Stimulated activated memory B cell treated with anti-CD40 and anti-IgM and Interleukin-4, amounts not matched to agents 10 μg/mL and 1 μg/mL and 100 μg/mL, for 72 hours (primary cell): ENCODE data around the gene NRL.

Source experiments
- ATAC-seq: fragments of 150-1000 bp; cut with Tn5 transposase; 2 replicates; pipeline ENCODE4 v1.10.0; 2021
- H3K27ac Mint-ChIP-seq: one replicate; pipeline ENCODE4 v1.8.0; 2022; ENCODE audit warnings: mild to moderate bottlenecking, mixed read lengths
- H3K27me3 Mint-ChIP-seq: one replicate; pipeline ENCODE4 v1.8.0; 2022; ENCODE audit warnings: mixed read lengths
- H3K36me3 Mint-ChIP-seq: one replicate; pipeline ENCODE4 v1.8.0; 2022; ENCODE audit warnings: mixed read lengths
- H3K4me1 Mint-ChIP-seq: one replicate; pipeline ENCODE4 v1.8.0; 2022; ENCODE audit warnings: mixed read lengths
- H3K4me3 Mint-ChIP-seq: one replicate; pipeline ENCODE4 v1.8.0; 2022; ENCODE audit warnings: mild to moderate bottlenecking, moderate library complexity, mixed read lengths
- H3K9me3 Mint-ChIP-seq: one replicate; pipeline ENCODE4 v1.8.0; 2022; ENCODE audit warnings: mixed read lengths

The NRL gene

DNA sequence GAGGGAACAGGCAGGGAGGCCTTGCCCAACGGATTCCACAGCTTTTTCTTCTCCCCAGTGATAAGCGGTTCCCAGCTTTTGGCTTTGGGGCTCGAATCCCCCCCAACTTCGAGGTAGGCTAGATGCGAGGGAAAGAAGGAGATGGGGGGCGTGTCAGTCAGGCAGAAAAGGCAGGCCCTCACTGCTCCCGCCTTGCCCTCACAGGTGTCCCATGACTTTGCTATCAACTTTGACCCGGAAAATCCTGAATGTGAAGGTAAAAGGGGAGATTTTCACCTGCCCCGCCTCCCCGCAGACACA lies 38.5 kb downstream of the NRL start:
- no peaks in the 10 kb centered on the region for H3K9me3 Mint-ChIP-seq
- H3K27ac Mint-ChIP-seq: peak overlapping the region; percentile 22
- peaks cover 46% of the 10 kb centered on the region for H3K4me1 Mint-ChIP-seq

DNA sequence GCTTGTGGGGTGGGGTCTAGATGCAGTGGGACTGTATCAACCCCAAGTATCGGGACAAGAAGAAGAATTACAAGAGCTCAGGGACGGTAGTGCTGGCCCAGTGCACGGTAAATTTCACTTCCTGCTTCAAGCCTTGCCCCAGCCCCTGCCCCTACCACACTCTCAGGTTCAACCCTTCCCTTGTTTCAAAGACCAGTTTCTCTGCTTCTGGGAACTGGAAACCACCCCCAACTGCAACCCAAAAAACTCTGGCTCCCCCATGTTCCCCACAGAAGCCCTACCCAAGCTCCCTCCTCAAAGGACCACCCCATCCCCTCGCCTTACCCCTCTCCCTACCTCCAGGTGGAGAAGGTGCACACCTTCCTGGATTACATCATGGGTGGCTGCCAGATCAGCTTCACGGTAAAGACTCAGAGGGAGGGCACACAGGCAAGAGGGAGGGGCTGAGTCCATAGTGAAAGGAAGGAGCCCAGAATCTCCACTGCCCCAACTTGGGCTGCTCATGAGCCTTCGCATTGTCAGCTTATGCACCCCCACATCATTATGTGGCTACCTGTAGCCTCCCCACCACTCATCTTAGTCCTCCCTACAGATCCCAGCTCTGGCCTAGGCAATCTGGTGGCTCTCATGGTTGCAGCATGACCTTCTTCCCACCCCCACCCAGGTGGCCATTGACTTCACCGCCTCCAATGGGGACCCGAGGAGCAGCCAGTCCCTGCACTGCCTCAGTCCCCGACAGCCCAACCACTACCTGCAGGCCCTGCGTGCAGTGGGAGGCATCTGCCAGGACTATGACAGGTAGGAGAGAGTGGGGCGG lies 39.1 kb downstream of the NRL start:
- Mint-ChIP-seq H3K27ac (peak overlapping the region; percentile 22), H3K4me3 (peak overlapping the region; percentile 40), H3K9me3 (no peaks in the 10 kb centered on the region), H3K36me3 (no peaks in the 10 kb centered on the region), H3K4me1 (peaks cover 44% of the 10 kb centered on the region), H3K27me3 (no peaks in the 10 kb centered on the region)
- ATAC-seq: peak; percentile 80

More for the DNA sequence above, 38.5 kb downstream of the NRL start:
- Mint-ChIP-seq H3K36me3 (no peaks in the 10 kb centered on the region), H3K27me3 (no peaks in the 10 kb centered on the region), H3K4me3 (no peak overlapping the region)
- no peak for ATAC-seq

- H3K36me3 Mint-ChIP-seq: no peaks in the 10 kb centered on the region
- H3K27me3 Mint-ChIP-seq: no peaks in the 10 kb centered on the region
- peaks cover 40% of the 10 kb centered on the region for H3K4me1 Mint-ChIP-seq
- peak overlapping the region; percentile 22 for H3K27ac Mint-ChIP-seq
- H3K4me3 Mint-ChIP-seq: no peak overlapping the region
- ATAC-seq: peak; percentile 7
- H3K9me3 Mint-ChIP-seq: no peaks in the 10 kb centered on the region
These were observed 39.9 kb downstream of the NRL start for GRCh38 chr14:24074625-24075484.

DNA sequence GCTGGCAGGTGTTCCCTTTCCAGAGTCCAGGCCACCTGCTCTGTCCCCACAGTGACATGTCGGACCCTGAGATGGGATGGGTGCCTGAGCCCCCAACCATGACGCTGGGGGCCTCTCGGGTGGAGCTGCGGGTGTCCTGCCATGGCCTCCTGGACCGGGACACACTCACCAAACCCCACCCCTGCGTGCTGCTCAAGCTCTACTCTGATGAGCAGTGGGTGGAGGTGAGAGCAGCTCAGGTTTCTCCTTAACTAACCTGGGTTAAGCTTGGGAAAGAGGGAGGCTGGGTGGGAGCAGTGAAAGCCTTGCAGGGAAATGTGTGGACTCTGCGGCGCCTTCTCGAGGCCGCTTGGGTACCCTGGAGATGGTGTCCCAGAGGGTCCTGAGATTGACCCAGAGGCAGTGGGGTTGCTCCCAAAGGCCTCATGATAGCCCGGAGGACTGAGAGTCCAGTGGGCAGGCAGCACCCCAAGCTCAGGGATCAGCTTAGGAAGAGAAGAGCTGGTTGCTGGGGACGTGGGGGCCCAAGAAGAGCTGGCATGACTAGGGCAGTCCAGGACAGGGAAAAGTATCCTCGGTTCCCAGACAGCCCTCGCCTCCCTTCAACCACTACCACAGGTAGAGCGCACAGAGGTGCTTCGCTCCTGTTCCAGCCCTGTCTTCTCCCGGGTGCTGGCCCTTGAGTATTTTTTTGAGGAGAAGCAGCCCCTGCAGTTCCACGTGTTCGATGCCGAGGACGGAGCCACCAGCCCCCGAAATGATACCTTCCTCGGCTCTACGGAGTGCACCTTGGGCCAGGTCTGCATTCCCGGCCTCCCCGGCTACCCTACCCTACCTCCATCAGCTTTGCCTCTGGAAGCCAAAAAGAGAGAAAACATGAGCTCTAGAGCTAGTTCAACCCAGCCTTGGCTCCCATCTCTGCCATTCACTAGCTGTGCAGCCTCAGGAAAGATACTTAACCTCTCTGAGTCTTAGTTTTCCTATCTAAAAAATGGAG lies 41.6 kb downstream of the NRL start:
- Mint-ChIP-seq H3K36me3 (no peaks in the 10 kb centered on the region), H3K4me1 (peaks cover 31% of the 10 kb centered on the region), H3K4me3 (no peak overlapping the region), H3K9me3 (no peaks in the 10 kb centered on the region), H3K27me3 (no peaks in the 10 kb centered on the region), H3K27ac (no peak overlapping the region)
- ATAC-seq: no peak

- Mint-ChIP-seq H3K4me3 (no peak overlapping the region), H3K27me3 (no peaks in the 10 kb centered on the region), H3K9me3 (no peaks in the 10 kb centered on the region), H3K4me1 (peaks cover 27% of the 10 kb centered on the region), H3K27ac (no peak overlapping the region), H3K36me3 (no peaks in the 10 kb centered on the region)
- no peak for ATAC-seq
These were observed 42.3 kb downstream of the NRL start for GRCh38 chr14:24072436-24072835.

DNA sequence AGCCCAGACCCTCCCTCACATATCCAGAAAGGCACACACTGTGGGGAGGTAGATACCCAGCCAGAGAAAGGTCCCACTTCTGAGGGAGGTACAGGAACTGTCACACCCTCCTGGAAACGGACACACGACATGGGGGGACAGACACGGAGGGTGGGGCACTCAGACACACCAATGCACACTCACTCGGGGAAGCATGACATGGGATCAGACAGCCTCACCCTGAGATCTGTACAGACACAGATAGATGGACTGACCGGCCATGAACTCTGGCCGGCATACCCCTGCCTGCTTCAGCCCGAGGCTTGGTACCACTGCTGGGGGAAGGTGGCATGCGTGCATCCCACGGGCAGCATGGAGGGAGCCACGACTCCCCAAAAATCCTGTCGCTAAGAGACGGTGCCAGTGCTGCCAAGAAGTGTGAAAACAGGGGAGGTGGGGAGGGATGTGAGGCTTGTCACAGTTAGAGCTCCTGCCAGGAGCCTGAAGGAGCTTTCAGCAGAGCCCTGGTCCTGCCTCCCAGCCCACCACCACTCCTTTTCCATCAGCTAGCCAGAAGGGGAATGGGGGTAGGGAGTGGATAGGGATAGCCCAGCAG lies 42.8 kb downstream of the NRL start:
- H3K9me3 Mint-ChIP-seq: no peaks in the 10 kb centered on the region
- ATAC-seq: no peak
- H3K27me3 Mint-ChIP-seq: no peaks in the 10 kb centered on the region
- no peak overlapping the region for H3K4me3 Mint-ChIP-seq
- peaks cover 25% of the 10 kb centered on the region for H3K4me1 Mint-ChIP-seq
- H3K27ac Mint-ChIP-seq: no peak overlapping the region
- no peaks in the 10 kb centered on the region for H3K36me3 Mint-ChIP-seq

DNA sequence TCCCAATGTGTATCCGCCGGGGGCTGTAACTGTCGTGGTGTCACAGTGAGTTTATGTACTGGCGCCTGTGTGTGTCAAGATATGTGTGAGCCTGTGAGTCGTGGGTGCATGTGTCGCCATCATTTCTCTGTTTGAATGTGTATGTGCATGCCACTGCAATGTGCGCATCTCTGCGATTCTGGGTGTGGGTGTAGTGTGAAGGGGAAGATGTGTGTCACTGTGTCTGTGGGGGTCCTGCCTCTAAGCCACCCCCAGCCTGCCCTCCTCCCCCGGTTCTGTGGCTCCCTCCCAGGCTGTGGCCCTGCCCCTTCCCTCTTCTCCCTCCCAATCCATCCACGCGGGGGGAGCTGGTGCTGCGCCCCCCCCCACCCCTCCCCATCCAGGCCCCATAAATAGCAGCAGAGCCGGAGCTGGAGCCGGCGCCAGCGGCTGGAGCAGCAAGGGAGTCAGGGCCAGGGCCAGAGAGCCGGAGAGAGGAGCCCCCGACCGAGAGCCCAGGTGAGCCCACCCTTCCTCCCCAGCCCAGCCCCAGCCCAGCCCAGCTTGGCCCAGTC lies 43.5 kb downstream of the NRL start, which contains the start of gene CPNE6:
Gene CPNE6 (plus strand): TSS at position 419 of the 554 bp plus-strand sequence. CDS start 1,375 bp downstream, outside the sequence.
- no peak for ATAC-seq
- H3K27me3 Mint-ChIP-seq: no peaks in the 10 kb centered on the region
- no peaks in the 10 kb centered on the region for H3K36me3 Mint-ChIP-seq
- H3K27ac Mint-ChIP-seq: no peak within 1 kb of the TSS
- peaks cover 20% of the 10 kb centered on the region for H3K4me1 Mint-ChIP-seq
- H3K9me3 Mint-ChIP-seq: no peaks in the 10 kb centered on the region
- H3K4me3 Mint-ChIP-seq: no peak within 1 kb of the TSS

DNA sequence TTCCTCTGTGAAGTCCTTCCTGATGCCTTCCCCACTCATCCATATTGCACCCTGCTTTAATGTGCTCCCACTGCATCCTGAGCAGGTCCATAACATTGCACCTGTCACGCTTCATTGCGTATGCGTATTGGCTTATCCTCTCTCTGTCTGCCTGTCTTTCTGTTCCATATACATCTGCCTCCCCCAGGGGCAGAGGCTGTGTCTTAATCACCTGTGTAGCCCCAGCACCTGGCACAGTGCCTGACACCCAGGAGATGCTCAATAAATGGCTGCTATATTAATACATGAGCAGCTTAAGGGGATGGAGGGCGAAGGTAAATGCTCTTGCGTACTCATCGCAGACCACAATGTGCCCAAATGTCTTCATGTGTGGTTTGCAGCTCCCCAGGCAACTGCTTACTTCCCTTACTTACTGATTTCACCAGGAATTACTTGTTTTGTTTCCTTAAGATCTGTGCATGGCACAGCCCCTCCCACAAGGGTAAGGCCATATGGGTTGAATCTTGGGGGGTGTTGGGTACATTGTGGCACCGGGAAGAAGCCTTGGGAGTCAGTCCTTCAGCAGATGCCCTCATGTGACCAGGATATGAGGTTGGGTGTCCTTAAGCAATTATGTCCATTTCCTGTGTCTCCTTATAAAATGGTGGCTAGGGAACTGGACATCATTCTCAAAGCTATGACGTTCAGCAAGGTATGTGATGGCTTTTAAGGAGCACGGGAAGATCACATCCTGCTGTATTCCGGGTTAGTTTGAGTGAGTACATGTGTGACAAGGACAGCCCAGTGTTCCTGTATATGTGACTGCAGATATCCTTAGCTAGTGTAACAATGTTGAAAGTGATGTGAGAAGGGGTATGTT lies 44.2 kb downstream of the NRL start:
- ATAC-seq: no peak
- Mint-ChIP-seq H3K36me3 (no peaks in the 10 kb centered on the region), H3K27ac (no peak overlapping the region), H3K4me1 (peaks cover 13% of the 10 kb centered on the region), H3K4me3 (no peak overlapping the region), H3K27me3 (no peaks in the 10 kb centered on the region), H3K9me3 (no peaks in the 10 kb centered on the region)

DNA sequence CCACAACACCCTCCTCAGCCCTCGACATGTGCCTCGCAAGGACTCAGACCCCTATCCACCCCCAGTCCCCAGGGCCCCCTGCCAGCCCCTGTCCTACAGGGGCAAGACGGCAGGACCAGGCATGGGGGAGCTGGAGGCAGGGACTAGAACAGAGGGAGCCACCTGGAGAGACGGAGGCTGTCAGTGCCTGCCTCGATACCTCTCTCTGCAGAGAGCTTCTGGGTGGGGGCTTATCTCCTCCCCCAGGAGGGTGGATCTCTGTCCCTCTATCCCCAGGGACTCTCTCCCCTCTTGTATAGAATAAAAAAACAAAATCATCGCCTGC lies 45.4 kb downstream of the NRL start:
- Mint-ChIP-seq H3K4me3 (no peak overlapping the region), H3K27ac (no peak overlapping the region), H3K27me3 (no peaks in the 10 kb centered on the region), H3K36me3 (no peaks in the 10 kb centered on the region), H3K4me1 (peaks cover 4% of the 10 kb centered on the region), H3K9me3 (no peaks in the 10 kb centered on the region)
- ATAC-seq: no peak

GRCh38 chr14:24068711-24069410 lies 45.9 kb downstream of the NRL start:
- H3K36me3 Mint-ChIP-seq: no peaks in the 10 kb centered on the region
- no peak overlapping the region for H3K4me3 Mint-ChIP-seq
- H3K9me3 Mint-ChIP-seq: no peaks in the 10 kb centered on the region
- no peaks in the 10 kb centered on the region for H3K27me3 Mint-ChIP-seq
- ATAC-seq: no peak
- H3K4me1 Mint-ChIP-seq: peaks cover 4% of the 10 kb centered on the region
- H3K27ac Mint-ChIP-seq: no peak overlapping the region

GRCh38 chr14:24067133-24068082 lies 47.3 kb downstream of the NRL start:
- H3K27ac Mint-ChIP-seq: no peak overlapping the region
- no peak for ATAC-seq
- H3K4me1 Mint-ChIP-seq: peaks cover 4% of the 10 kb centered on the region
- H3K4me3 Mint-ChIP-seq: no peak overlapping the region
- no peaks in the 10 kb centered on the region for H3K36me3 Mint-ChIP-seq
- no peaks in the 10 kb centered on the region for H3K9me3 Mint-ChIP-seq
- no peaks in the 10 kb centered on the region for H3K27me3 Mint-ChIP-seq

GRCh38 chr14:24066496-24067132 lies 48.1 kb downstream of the NRL start:
- no peaks in the 10 kb centered on the region for H3K9me3 Mint-ChIP-seq
- H3K4me1 Mint-ChIP-seq: peaks cover 4% of the 10 kb centered on the region
- no peak for ATAC-seq
- H3K4me3 Mint-ChIP-seq: no peak overlapping the region
- H3K36me3 Mint-ChIP-seq: no peaks in the 10 kb centered on the region
- no peaks in the 10 kb centered on the region for H3K27me3 Mint-ChIP-seq
- H3K27ac Mint-ChIP-seq: no peak overlapping the region
